ENCODE data around the gene ACVR1C.
"Not testable (repeated sequence)": the region's sequence is repeated elsewhere in the genome, so short reads cannot be mapped to it uniquely, and the experiment has no call there.

Gene ACVR1C

DNA sequence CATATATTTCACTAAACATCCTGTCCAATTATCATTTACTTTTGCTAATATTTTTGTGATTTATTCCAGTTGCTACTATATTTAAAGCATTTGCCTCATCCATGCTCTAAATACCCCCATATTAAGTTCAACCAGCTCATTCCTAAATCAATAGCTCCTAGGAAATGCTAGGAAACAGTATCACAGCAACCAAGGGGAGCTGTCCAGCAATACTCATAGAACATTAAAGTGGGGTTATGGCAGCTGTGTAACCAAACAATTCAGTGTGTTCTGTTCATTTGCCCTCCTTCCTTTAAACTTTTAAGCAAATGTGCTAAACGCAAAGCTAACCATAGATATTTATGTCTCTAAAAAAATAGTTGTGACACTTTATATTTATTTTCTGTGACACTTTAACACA, 41.1 kb downstream of the ACVR1C start:
- Histone ChIP-seq H3K27ac (ENCODE audit: low read depth, low read length) (no peak overlapping the region), H3K36me3 (ENCODE audit: control insufficient read depth in 1 of 2, insufficient read depth in 2 of 2, low read length in 2 of 2) (no peaks in the 10 kb centered on the region), H3K4me3 (ENCODE audit: low read depth, low read length) (no peak overlapping the region), H2AFZ (ENCODE audit: insufficient read depth, low read length, poor library complexity) (no peak overlapping the region), H4K91ac (ENCODE audit: low read depth, low read length) (no peak overlapping the region), H2BK120ac (ENCODE audit: insufficient read depth, low read length, poor library complexity) (no peak overlapping the region), H3K9ac (ENCODE audit: low read length) (no peak overlapping the region), H2BK12ac (ENCODE audit: low read length) (no peak overlapping the region), H3K14ac (ENCODE audit: low read length) (no peak overlapping the region), H3K27me3 (ENCODE audit: insufficient read depth, low read length) (no peaks in the 10 kb centered on the region), H4K8ac (ENCODE audit: low read depth, low read length) (no peak overlapping the region), H4K12ac (ENCODE audit: low read depth, low read length) (no peak overlapping the region), H3K79me2 (ENCODE audit: control insufficient read depth, insufficient read depth, low read length, poor library complexity) (no peaks in the 10 kb centered on the region), H3K4ac (ENCODE audit: low read depth, low read length) (no peak overlapping the region), H3K18ac (ENCODE audit: low read length) (no peak overlapping the region), H3K9me3 (ENCODE audit: insufficient read depth, low read depth, low read length) (no peaks in the 10 kb centered on the region), H3K4me2 (ENCODE audit: low read length) (no peak overlapping the region), H3K79me1 (ENCODE audit: low read length) (no peaks in the 10 kb centered on the region), H3K23ac (ENCODE audit: low read length) (no peak overlapping the region), H2AK5ac (ENCODE audit: low read length) (no peak overlapping the region), H2BK5ac (ENCODE audit: low read depth, low read length, poor library complexity) (no peak overlapping the region), H3K4me1 (ENCODE audit: control insufficient read depth in 1 of 2, insufficient read depth in 2 of 2, low read length in 2 of 2) (no peaks in the 10 kb centered on the region)
- no peak for DNase-seq
- no CpG with 5 or more reads among the region's 1 CpG for whole genome bisulfite sequencing (ENCODE audit: extremely low coverage, insufficient coverage, insufficient read length)

DNA sequence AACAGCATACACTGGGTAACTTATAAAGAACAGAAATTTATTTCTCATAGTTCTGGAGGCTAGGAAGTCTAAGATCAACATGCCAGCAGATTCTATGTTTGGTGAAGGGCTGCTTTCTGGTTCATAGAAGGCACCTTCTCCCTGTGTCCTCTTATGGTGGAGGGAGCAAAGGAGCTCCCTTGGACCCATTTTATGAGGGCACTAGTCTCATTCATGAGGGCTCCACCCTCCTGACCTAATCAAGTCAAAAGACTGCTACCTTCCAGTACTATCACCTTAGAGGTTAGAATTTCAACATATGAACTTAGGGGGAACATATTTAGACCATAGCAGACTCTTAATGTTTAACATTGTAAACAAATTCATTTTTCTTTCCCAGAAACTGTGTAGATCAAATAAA, 54.5 kb downstream of the ACVR1C start:
- no peaks in the 10 kb centered on the region for H3K4me1 ChIP-seq (ENCODE audit: control insufficient read depth in 1 of 2, insufficient read depth in 2 of 2, low read length in 2 of 2)
- no peak overlapping the region for H3K23ac ChIP-seq (ENCODE audit: low read length)
- no peak overlapping the region for H2BK5ac ChIP-seq (ENCODE audit: low read depth, low read length, poor library complexity)
- no peak overlapping the region for H2AK5ac ChIP-seq (ENCODE audit: low read length)
- no peak overlapping the region for H3K18ac ChIP-seq (ENCODE audit: low read length)
- H4K8ac ChIP-seq (ENCODE audit: low read depth, low read length), result no peak overlapping the region
- no peaks in the 10 kb centered on the region for H3K79me1 ChIP-seq (ENCODE audit: low read length)
- H3K79me2 ChIP-seq (ENCODE audit: control insufficient read depth, insufficient read depth, low read length, poor library complexity), result no peaks in the 10 kb centered on the region
- no peak overlapping the region for H3K27ac ChIP-seq (ENCODE audit: low read depth, low read length)
- no peak overlapping the region for H4K91ac ChIP-seq (ENCODE audit: low read depth, low read length)
- H3K4ac ChIP-seq (ENCODE audit: low read depth, low read length), result no peak overlapping the region
- H2BK12ac ChIP-seq (ENCODE audit: low read length), result no peak overlapping the region
- no peak overlapping the region for H3K4me3 ChIP-seq (ENCODE audit: low read depth, low read length)
- H3K9me3 ChIP-seq (ENCODE audit: insufficient read depth, low read depth, low read length), result no peaks in the 10 kb centered on the region
- no peak for DNase-seq
- no peak overlapping the region for H2AFZ ChIP-seq (ENCODE audit: insufficient read depth, low read length, poor library complexity)
- H3K27me3 ChIP-seq (ENCODE audit: insufficient read depth, low read length), result no peaks in the 10 kb centered on the region
- no peak overlapping the region for H2BK120ac ChIP-seq (ENCODE audit: insufficient read depth, low read length, poor library complexity)
- H3K36me3 ChIP-seq (ENCODE audit: control insufficient read depth in 1 of 2, insufficient read depth in 2 of 2, low read length in 2 of 2), result no peaks in the 10 kb centered on the region
- H3K14ac ChIP-seq (ENCODE audit: low read length), result no peak overlapping the region
- H3K9ac ChIP-seq (ENCODE audit: low read length), result no peak overlapping the region
- no peak overlapping the region for H3K4me2 ChIP-seq (ENCODE audit: low read length)
- H4K12ac ChIP-seq (ENCODE audit: low read depth, low read length), result no peak overlapping the region

DNA sequence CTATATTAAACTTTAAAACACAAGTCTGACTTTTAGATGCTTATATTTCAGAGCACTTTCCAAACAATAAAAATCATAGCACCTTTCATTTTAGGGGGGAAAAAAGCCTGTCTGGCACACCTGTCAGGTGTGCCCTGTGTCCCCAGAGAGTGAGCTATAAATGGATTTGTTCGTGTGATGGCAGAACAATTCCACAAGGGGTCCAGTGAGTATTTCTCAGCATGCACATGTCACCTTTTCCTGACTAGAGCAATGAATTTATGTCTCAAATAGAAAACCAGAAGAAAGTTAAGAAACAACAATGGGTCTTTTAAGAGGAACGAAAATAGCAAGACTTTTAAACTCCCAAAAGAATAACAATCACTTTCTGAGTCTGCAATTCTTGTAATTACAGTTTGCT, 55.9 kb downstream of the ACVR1C start:
- no CpG with 5 or more reads among the region's 2 CpGs for WGBS (ENCODE audit: extremely low coverage, insufficient coverage, insufficient read length)
- H2BK5ac ChIP-seq (ENCODE audit: low read depth, low read length, poor library complexity), result no peak overlapping the region
- no peak overlapping the region for H3K27ac ChIP-seq (ENCODE audit: low read depth, low read length)
- no peak overlapping the region for H3K4me3 ChIP-seq (ENCODE audit: low read depth, low read length)
- no peaks in the 10 kb centered on the region for H3K79me2 ChIP-seq (ENCODE audit: control insufficient read depth, insufficient read depth, low read length, poor library complexity)
- no peak overlapping the region for H4K91ac ChIP-seq (ENCODE audit: low read depth, low read length)
- no peak overlapping the region for H3K9ac ChIP-seq (ENCODE audit: low read length)
- H3K4me2 ChIP-seq (ENCODE audit: low read length), result no peak overlapping the region
- H3K79me1 ChIP-seq (ENCODE audit: low read length), result no peaks in the 10 kb centered on the region
- peak in 1 of 2 donors; percentile 15 for DNase-seq
- H2BK120ac ChIP-seq (ENCODE audit: insufficient read depth, low read length, poor library complexity), result no peak overlapping the region
- no peaks in the 10 kb centered on the region for H3K27me3 ChIP-seq (ENCODE audit: insufficient read depth, low read length)
- H2BK12ac ChIP-seq (ENCODE audit: low read length), result no peak overlapping the region
- H3K4ac ChIP-seq (ENCODE audit: low read depth, low read length), result no peak overlapping the region
- no peaks in the 10 kb centered on the region for H3K9me3 ChIP-seq (ENCODE audit: insufficient read depth, low read depth, low read length)
- no peak overlapping the region for H3K14ac ChIP-seq (ENCODE audit: low read length)
- H2AK5ac ChIP-seq (ENCODE audit: low read length), result no peak overlapping the region
- H3K18ac ChIP-seq (ENCODE audit: low read length), result no peak overlapping the region
- H3K36me3 ChIP-seq (ENCODE audit: control insufficient read depth in 1 of 2, insufficient read depth in 2 of 2, low read length in 2 of 2), result no peaks in the 10 kb centered on the region
- no peak overlapping the region for H4K8ac ChIP-seq (ENCODE audit: low read depth, low read length)
- no peak overlapping the region for H2AFZ ChIP-seq (ENCODE audit: insufficient read depth, low read length, poor library complexity)
- H3K23ac ChIP-seq (ENCODE audit: low read length), result no peak overlapping the region
- H3K4me1 ChIP-seq (ENCODE audit: control insufficient read depth in 1 of 2, insufficient read depth in 2 of 2, low read length in 2 of 2), result no peaks in the 10 kb centered on the region
- no peak overlapping the region for H4K12ac ChIP-seq (ENCODE audit: low read depth, low read length)

DNA sequence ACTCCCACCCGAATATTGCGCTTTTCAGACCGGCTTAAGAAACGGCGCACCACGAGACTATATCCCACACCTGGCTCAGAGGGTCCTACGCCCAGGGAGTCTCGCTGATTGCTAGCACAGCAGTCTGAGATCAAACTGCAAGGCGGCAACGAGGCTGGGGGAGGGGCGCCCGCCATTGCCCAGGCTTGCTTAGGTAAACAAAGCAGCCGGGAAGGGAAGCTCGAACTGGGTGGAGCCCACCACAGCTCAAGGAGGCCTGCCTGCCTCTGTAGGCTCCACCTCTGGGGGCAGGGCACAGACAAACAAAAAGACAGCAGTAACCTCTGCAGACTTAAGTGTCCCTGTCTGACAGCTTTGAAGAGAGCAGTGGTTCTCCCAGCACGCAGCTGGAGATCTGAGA, 62.0 kb downstream of the ACVR1C start:
- WGBS (ENCODE audit: extremely low coverage, insufficient coverage, insufficient read length), result no CpG with 5 or more reads among the region's 15 CpGs
- H2BK120ac ChIP-seq (ENCODE audit: insufficient read depth, low read length, poor library complexity); H3K18ac ChIP-seq (ENCODE audit: low read length); H3K9ac ChIP-seq (ENCODE audit: low read length); H3K36me3 ChIP-seq (ENCODE audit: control insufficient read depth in 1 of 2, insufficient read depth in 2 of 2, low read length in 2 of 2); H3K27me3 ChIP-seq (ENCODE audit: insufficient read depth, low read length); H3K9me3 ChIP-seq (ENCODE audit: insufficient read depth, low read depth, low read length); H3K4me3 ChIP-seq (ENCODE audit: low read depth, low read length); H3K79me1 ChIP-seq (ENCODE audit: low read length); H3K79me2 ChIP-seq (ENCODE audit: control insufficient read depth, insufficient read depth, low read length, poor library complexity); H3K4me2 ChIP-seq (ENCODE audit: low read length); H4K12ac ChIP-seq (ENCODE audit: low read depth, low read length); H3K14ac ChIP-seq (ENCODE audit: low read length); H3K23ac ChIP-seq (ENCODE audit: low read length); H2BK12ac ChIP-seq (ENCODE audit: low read length); H3K4ac ChIP-seq (ENCODE audit: low read depth, low read length); H2AFZ ChIP-seq (ENCODE audit: insufficient read depth, low read length, poor library complexity); H3K4me1 ChIP-seq (ENCODE audit: control insufficient read depth in 1 of 2, insufficient read depth in 2 of 2, low read length in 2 of 2); H4K91ac ChIP-seq (ENCODE audit: low read depth, low read length); H4K8ac ChIP-seq (ENCODE audit: low read depth, low read length); H2BK5ac ChIP-seq (ENCODE audit: low read depth, low read length, poor library complexity); DNase-seq; H3K27ac ChIP-seq (ENCODE audit: low read depth, low read length); H2AK5ac ChIP-seq (ENCODE audit: low read length): not testable (repeated sequence)

DNA sequence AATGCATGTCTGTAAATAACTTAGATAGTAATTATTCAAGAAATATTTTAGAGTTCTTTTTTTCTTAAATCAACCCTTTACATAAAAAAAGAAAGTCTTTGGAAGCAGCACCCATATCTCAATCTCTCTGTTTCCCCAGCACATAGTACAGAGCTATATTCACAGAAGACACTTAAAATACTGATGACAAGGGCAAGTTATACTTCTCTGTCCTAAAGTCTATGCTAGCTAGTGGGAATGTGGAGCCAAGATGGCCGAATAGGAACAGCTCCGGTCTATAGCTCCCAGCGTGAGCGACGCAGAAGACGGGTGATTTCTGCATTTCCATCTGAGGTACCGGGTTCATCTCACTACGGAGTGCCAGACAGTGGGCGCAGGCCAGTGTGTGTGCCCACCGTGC, 62.6 kb downstream of the ACVR1C start:
- H2BK12ac ChIP-seq (ENCODE audit: low read length); H3K27ac ChIP-seq (ENCODE audit: low read depth, low read length); H2AFZ ChIP-seq (ENCODE audit: insufficient read depth, low read length, poor library complexity); H3K14ac ChIP-seq (ENCODE audit: low read length); H2BK120ac ChIP-seq (ENCODE audit: insufficient read depth, low read length, poor library complexity); H3K9ac ChIP-seq (ENCODE audit: low read length); H3K79me1 ChIP-seq (ENCODE audit: low read length); H3K4ac ChIP-seq (ENCODE audit: low read depth, low read length); H3K4me2 ChIP-seq (ENCODE audit: low read length); H2AK5ac ChIP-seq (ENCODE audit: low read length); H3K9me3 ChIP-seq (ENCODE audit: insufficient read depth, low read depth, low read length); H2BK5ac ChIP-seq (ENCODE audit: low read depth, low read length, poor library complexity); H3K79me2 ChIP-seq (ENCODE audit: control insufficient read depth, insufficient read depth, low read length, poor library complexity); H3K36me3 ChIP-seq (ENCODE audit: control insufficient read depth in 1 of 2, insufficient read depth in 2 of 2, low read length in 2 of 2); H4K12ac ChIP-seq (ENCODE audit: low read depth, low read length); H3K27me3 ChIP-seq (ENCODE audit: insufficient read depth, low read length); H3K23ac ChIP-seq (ENCODE audit: low read length); H3K4me1 ChIP-seq (ENCODE audit: control insufficient read depth in 1 of 2, insufficient read depth in 2 of 2, low read length in 2 of 2); H3K4me3 ChIP-seq (ENCODE audit: low read depth, low read length); H4K91ac ChIP-seq (ENCODE audit: low read depth, low read length); H3K18ac ChIP-seq (ENCODE audit: low read length); H4K8ac ChIP-seq (ENCODE audit: low read depth, low read length); DNase-seq: not testable (repeated sequence)
- no CpG with 5 or more reads among the region's 10 CpGs for WGBS (ENCODE audit: extremely low coverage, insufficient coverage, insufficient read length)

Measured in trophoblast cell (in vitro differentiated cells and primary cell).